Loucy (cell line): ENCODE data around the gene LHPP.

ENCODE experiments used
- H2AFZ ChIP-seq: fragments of 200-600 bp; sonication (generic); 2 replicates; pipeline ENCODE4 v1.6.0; 2016; ENCODE audit warnings: antibody characterized with exemption, mild to moderate bottlenecking, low read length, moderate library complexity
- H3F3A ChIP-seq: fragments of 200-600 bp; 2 replicates; pipeline ENCODE4 v1.6.0; 2016; ENCODE audit warnings: antibody characterized with exemption, low read depth, mild to moderate bottlenecking
- H3K27me3 ChIP-seq: fragments of 200-600 bp; sonication (generic); 2 replicates; pipeline ENCODE4 v1.6.1; 2014; ENCODE audit warnings: low read length, mild to moderate bottlenecking; ENCODE audit not compliant: insufficient read depth, poor library complexity, severe bottlenecking
- H3K36me3 ChIP-seq: fragments of 200-600 bp; sonication (generic); 2 replicates; pipeline ENCODE4 v1.6.1; 2016; ENCODE audit warnings: low read length; ENCODE audit not compliant: insufficient read depth
- H3K4me1 ChIP-seq: fragments of 200-600 bp; sonication (generic); 2 replicates; pipeline ENCODE4 v1.5.1; 2014; ENCODE audit warnings: low read length, mild to moderate bottlenecking; ENCODE audit not compliant: insufficient read depth, poor library complexity, severe bottlenecking
- H3K4me2 ChIP-seq: fragments of 200-600 bp; sonication (generic); 2 replicates; pipeline ENCODE4 v1.6.0; 2014; ENCODE audit warnings: antibody characterized with exemption, low read length, low read depth, mild to moderate bottlenecking; ENCODE audit not compliant: poor library complexity, severe bottlenecking
- H3K4me3 ChIP-seq: fragments of 200-600 bp; sonication (generic); 2 replicates; pipeline ENCODE4 v1.5.1; 2014; ENCODE audit warnings: low read length, mild to moderate bottlenecking, mixed read lengths; ENCODE audit not compliant: poor library complexity, severe bottlenecking
- H3K79me2 ChIP-seq: fragments of 200-600 bp; sonication (generic); 2 replicates; pipeline ENCODE4 v1.6.1; 2014; ENCODE audit warnings: low read length; ENCODE audit not compliant: insufficient read depth
- H3K9ac ChIP-seq: fragments of 200-600 bp; sonication (generic); 2 replicates; pipeline ENCODE4 v1.6.0; 2014; ENCODE audit warnings: mild to moderate bottlenecking, low read depth, low read length, moderate library complexity; ENCODE audit not compliant: poor library complexity, severe bottlenecking
- H3K9me2 ChIP-seq: fragments of 200-600 bp; sonication (generic); replicated peaks from 2 replicates; pipeline ENCODE4 v1.6.1; 2016; ENCODE audit warnings: low read depth, low read length, mixed read lengths
- H3K9me3 ChIP-seq: fragments of 200-600 bp; sonication (generic); 2 replicates; pipeline ENCODE4 v1.6.1; 2014; ENCODE audit warnings: mild to moderate bottlenecking, antibody characterized with exemption, low read length, low read depth; ENCODE audit not compliant: insufficient read depth
- H4K20me1 ChIP-seq: fragments of 200-600 bp; sonication (generic); 2 replicates; pipeline ENCODE4 v1.6.0; 2014; ENCODE audit warnings: antibody characterized with exemption, low read length, mild to moderate bottlenecking; ENCODE audit not compliant: insufficient read depth, poor library complexity, severe bottlenecking
- CTCF ChIP-seq: fragments of 200-600 bp; sonication (generic); conservative IDR thresholded peaks from 2 replicates; pipeline ENCODE4 v1.5.1; 2014; ENCODE audit warnings: mild to moderate bottlenecking, antibody characterized with exemption, low read length
- EZH2phosphoT487 ChIP-seq: fragments of 200-600 bp; IDR thresholded peaks from 2 replicates; pipeline ENCODE4 v1.6.1; 2018; ENCODE audit warnings: antibody characterized with exemption, mild to moderate bottlenecking, moderate library complexity, borderline replicate concordance

LHPP gene

GRCh38 chr10:124530816-124531215 lies 69.2 kb downstream of the LHPP start:
- H3K9me3 ChIP-seq, result no peaks in the 10 kb centered on the region
- H2AFZ ChIP-seq, result no peak overlapping the region
- no peak overlapping the region for H3K4me3 ChIP-seq

GRCh38 chr10:124532106-124532641 lies 70.6 kb downstream of the LHPP start:
- Histone ChIP-seq H3K4me1 (no peaks in the 10 kb centered on the region), H3K9me3 (no peaks in the 10 kb centered on the region), H2AFZ (no peak overlapping the region), H3K4me2 (no peak overlapping the region), H3K9me2 (no peaks in the 10 kb centered on the region), H3K9ac (no peak overlapping the region), H3K4me3 (no peak overlapping the region), H3K36me3 (no peaks in the 10 kb centered on the region), H3F3A (no peaks in the 10 kb centered on the region), H4K20me1 (no peaks in the 10 kb centered on the region), H3K27me3 (no peaks in the 10 kb centered on the region), H3K79me2 (no peaks in the 10 kb centered on the region)
- TF ChIP-seq EZH2phosphoT487 (no peak), CTCF (peak; percentile 60)

More at GRCh38 chr10:124530816-124531215, 69.2 kb downstream of the LHPP start:
- Histone ChIP-seq H3K9ac (no peak overlapping the region), H3K4me1 (no peaks in the 10 kb centered on the region), H3K79me2 (no peaks in the 10 kb centered on the region), H3K36me3 (no peaks in the 10 kb centered on the region), H3K9me2 (no peaks in the 10 kb centered on the region), H3F3A (no peaks in the 10 kb centered on the region), H3K27me3 (no peaks in the 10 kb centered on the region), H3K4me2 (no peak overlapping the region), H4K20me1 (no peaks in the 10 kb centered on the region)
- TF ChIP-seq CTCF, result no peak
- no peak for TF ChIP-seq EZH2phosphoT487

GRCh38 chr10:124532788-124533187 lies 71.2 kb downstream of the LHPP start:
- Histone ChIP-seq H3K9me3 (no peaks in the 10 kb centered on the region), H3F3A (no peaks in the 10 kb centered on the region), H3K4me3 (no peak overlapping the region), H3K27me3 (no peaks in the 10 kb centered on the region), H3K4me1 (no peaks in the 10 kb centered on the region), H2AFZ (no peak overlapping the region), H3K36me3 (no peaks in the 10 kb centered on the region), H3K4me2 (no peak overlapping the region), H3K9me2 (no peaks in the 10 kb centered on the region), H3K79me2 (no peaks in the 10 kb centered on the region), H3K9ac (no peak overlapping the region), H4K20me1 (no peaks in the 10 kb centered on the region)
- TF ChIP-seq CTCF (no peak), EZH2phosphoT487 (no peak)
